ENCODE measurements around the gene GHDC. TPM values are rescaled to one million over a fixed set of nuclear protein-coding genes. Genes with fewer than 3 reads are reported as not detected.
"Not testable (repeated sequence)": the region's sequence is repeated elsewhere in the genome, so short reads cannot be mapped to it uniquely, and the experiment has no call there.

The GHDC gene
- total RNA-seq, 4 donors from 2014 or later: 8.2 to 26.8 (median 17.5) TPM

DNA sequence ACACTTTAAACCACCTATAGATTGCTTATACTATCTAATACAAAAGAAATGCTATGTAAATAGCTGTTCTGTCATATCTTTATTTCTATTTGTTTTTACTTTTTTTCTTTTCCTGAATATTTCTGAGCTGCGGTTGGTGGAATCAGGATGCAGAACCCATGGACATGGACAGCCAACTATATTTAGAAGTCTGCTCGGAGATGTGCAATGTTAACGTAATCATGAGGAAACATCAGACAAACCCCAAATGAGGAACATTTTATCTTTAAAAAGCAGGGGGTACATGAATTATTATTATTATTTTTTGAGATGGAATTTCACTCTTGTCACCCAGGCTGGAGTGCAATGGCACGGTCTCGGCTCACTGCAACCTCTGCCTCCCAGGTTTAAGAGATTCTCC lies 31.4 kb upstream of the GHDC start:
- no peak overlapping the region for H3K27ac ChIP-seq
- no peak for DNase-seq
- TF ChIP-seq, protein P1, sequence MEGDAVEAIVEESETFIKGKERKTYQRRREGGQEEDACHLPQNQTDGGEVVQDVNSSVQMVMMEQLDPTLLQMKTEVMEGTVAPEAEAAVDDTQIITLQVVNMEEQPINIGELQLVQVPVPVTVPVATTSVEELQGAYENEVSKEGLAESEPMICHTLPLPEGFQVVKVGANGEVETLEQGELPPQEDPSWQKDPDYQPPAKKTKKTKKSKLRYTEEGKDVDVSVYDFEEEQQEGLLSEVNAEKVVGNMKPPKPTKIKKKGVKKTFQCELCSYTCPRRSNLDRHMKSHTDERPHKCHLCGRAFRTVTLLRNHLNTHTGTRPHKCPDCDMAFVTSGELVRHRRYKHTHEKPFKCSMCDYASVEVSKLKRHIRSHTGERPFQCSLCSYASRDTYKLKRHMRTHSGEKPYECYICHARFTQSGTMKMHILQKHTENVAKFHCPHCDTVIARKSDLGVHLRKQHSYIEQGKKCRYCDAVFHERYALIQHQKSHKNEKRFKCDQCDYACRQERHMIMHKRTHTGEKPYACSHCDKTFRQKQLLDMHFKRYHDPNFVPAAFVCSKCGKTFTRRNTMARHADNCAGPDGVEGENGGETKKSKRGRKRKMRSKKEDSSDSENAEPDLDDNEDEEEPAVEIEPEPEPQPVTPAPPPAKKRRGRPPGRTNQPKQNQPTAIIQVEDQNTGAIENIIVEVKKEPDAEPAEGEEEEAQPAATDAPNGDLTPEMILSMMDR (IDR thresholded peaks at IDR 0.05): no peak
- TF ChIP-seq POLR2A (IDR thresholded peaks at IDR 0.05): no peak
- no peaks in the 10 kb centered on the region for H3K27me3 ChIP-seq
- intact Hi-C loops (cut with DNase I; ENCODE audit: low total_unique reads): no loop called here
- H3K36me3 ChIP-seq: no peaks in the 10 kb centered on the region
- no peak overlapping the region for H3K4me3 ChIP-seq
- no peaks in the 10 kb centered on the region for H3K4me1 ChIP-seq
- H3K9me3 ChIP-seq: no peaks in the 10 kb centered on the region

DNA sequence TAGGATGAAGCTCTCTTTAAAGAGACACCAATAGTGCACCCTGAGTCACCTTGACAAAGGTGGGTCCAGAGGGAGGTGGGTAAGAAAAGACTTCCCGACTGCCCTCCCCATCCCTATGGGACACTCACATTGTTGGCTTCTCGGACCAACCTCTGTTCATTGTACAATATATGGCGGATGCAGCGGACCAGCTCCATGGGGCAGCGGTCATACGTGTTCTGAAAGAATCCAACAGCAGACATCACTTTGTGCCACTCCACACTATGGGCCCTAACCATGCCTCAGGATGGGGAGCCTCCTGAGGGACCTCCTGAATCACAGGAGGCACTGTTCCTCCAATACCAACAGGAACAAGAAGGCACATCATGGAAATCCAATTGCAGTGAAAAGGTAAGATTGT lies 30.4 kb upstream of the GHDC start:
- TF ChIP-seq POLR2A (IDR thresholded peaks at IDR 0.05): no peak
- TF ChIP-seq, protein P1 (IDR thresholded peaks at IDR 0.05): no peak
- H3K36me3 ChIP-seq: no peaks in the 10 kb centered on the region
- no peak overlapping the region for H3K4me3 ChIP-seq
- intact Hi-C loops (cut with DNase I; ENCODE audit: low total_unique reads): no loop called here
- H3K9me3 ChIP-seq: no peaks in the 10 kb centered on the region
- H3K27ac ChIP-seq: no peak overlapping the region
- H3K27me3 ChIP-seq: no peaks in the 10 kb centered on the region
- H3K4me1 ChIP-seq: no peaks in the 10 kb centered on the region
- no peak for DNase-seq

GRCh38 chr17:42221886-42222745 lies 27.8 kb upstream of the GHDC start:
- no peak overlapping the region for H3K4me3 ChIP-seq
- no peaks in the 10 kb centered on the region for H3K27me3 ChIP-seq
- no peak for DNase-seq
- H3K36me3 ChIP-seq: no peaks in the 10 kb centered on the region
- no peak overlapping the region for H3K27ac ChIP-seq
- TF ChIP-seq, protein P1 (IDR thresholded peaks at IDR 0.05): peak in 3 of 4 experiments; percentile 17 to 24 (median 23)
- TF ChIP-seq POLR2A (IDR thresholded peaks at IDR 0.05): no peak
- no peaks in the 10 kb centered on the region for H3K4me1 ChIP-seq
- intact Hi-C loops (cut with DNase I; ENCODE audit: low total_unique reads): no loop called here
- no peaks in the 10 kb centered on the region for H3K9me3 ChIP-seq

GRCh38 chr17:42219280-42219679 lies 25.0 kb upstream of the GHDC start:
- H3K9me3 ChIP-seq; H3K27me3 ChIP-seq; H3K4me1 ChIP-seq; intact Hi-C loops (cut with DNase I; ENCODE audit: low total_unique reads); H3K36me3 ChIP-seq; H3K4me3 ChIP-seq; H3K27ac ChIP-seq; DNase-seq: not testable (repeated sequence)

GRCh38 chr17:42214156-42214555 lies 19.9 kb upstream of the GHDC start:
- H3K4me1 ChIP-seq: no peaks in the 10 kb centered on the region
- no peaks in the 10 kb centered on the region for H3K36me3 ChIP-seq
- no peak for DNase-seq
- intact Hi-C loops (cut with DNase I; ENCODE audit: low total_unique reads): no loop called here
- no peaks in the 10 kb centered on the region for H3K27me3 ChIP-seq
- no peak overlapping the region for H3K27ac ChIP-seq
- H3K4me3 ChIP-seq: no peak overlapping the region
- H3K9me3 ChIP-seq: no peaks in the 10 kb centered on the region
- TF ChIP-seq POLR2A (IDR thresholded peaks at IDR 0.05): no peak
- TF ChIP-seq, protein P1 (IDR thresholded peaks at IDR 0.05): no peak

Measured in uterus (tissue), 4 donors.